NCI-H69 (cell line): ENCODE results near the gene NKIRAS1.
"Not testable (repeated sequence)": the region's sequence is repeated elsewhere in the genome, so short reads cannot be mapped to it uniquely, and the experiment has no call there.

Experiments used
- DNase-seq: peaks from one replicate; lab custom pipeline; 2025; lab: John Stamatoyannopoulos, UW

Gene NKIRAS1

GRCh38 chr3:23940775-23941174, 24.0 kb upstream of the NKIRAS1 start:
- no peak for DNase-seq

DNA sequence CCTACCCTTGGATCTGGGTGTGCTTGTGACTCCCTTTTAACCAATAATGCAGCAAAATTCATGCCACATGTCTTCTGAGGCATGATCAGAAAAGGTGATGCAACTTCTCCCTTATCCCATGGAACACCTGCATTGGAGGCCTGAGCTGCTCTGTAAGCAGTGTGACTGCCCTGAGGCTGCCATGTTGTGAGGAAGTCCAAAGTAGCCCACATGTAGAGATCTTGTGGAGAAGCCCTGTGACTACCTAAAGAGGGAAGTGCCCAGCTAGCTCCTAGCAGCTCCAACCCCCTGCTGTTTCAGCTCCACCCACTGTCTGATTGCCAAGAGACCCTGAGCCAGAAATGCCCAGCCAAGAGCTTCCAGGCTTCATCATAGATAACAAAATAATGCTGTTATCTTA, 21.9 kb upstream of the NKIRAS1 start:
- DNase-seq = peak; percentile 30

DNA sequence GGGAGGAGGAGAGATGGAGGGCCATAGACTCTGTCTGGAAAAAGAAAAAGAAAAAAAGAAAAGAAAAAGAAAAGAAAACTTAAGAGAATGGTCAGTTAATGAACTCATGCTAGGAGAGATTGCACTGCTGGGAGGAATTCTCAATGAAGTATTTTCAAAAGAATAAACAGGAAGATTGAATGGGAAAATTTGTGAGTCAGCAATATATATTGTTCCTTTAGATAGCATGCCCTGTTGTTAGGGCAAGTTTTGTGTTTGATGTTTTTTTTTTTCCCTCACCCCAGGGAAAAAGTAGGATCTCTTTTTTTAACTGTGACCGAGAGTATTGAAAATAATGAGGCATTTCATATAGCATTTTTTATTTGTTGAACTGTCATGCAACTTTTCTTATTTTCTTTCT, 20.5 kb upstream of the NKIRAS1 start:
- no peak for DNase-seq

DNA sequence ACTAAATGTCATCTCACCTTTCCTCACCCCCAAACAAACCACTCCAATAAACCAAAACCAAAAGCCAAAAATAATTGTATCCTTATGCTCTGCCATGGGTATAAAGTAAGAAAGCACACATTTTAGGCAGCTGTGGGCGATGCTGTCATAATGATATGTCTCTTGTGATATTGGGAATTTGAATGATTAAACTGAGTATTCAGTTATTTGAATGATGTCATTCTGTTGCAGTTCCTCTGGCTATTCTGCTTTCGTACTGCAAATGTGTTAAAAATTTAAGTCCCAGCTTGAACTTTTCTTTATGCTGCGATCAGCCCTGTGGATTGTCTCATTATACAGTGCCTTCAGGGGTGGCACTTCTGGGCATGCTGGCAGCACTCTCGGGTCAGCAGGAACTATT, 17.5 kb upstream of the NKIRAS1 start:
- DNase-seq = no peak

DNA sequence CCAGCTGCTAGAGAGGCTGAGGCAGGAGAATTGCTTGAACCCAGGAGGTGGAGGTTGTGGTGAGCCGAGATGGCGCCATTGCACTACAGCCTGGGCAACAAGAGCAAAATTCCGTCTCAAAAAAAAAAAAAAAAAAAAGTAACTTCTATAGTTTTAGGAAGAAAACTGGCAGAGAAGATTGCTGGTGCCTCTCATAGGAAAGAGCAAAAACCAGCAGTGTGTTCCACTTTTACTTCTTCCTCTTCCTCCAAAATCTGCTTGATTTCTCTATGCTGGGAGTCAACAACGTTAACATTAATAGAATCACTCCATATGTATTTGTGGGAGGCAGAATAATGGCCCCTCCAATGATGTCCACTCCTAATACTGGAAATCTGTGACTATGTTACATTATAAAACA, 15.8 kb upstream of the NKIRAS1 start:
- DNase-seq = no peak

DNA sequence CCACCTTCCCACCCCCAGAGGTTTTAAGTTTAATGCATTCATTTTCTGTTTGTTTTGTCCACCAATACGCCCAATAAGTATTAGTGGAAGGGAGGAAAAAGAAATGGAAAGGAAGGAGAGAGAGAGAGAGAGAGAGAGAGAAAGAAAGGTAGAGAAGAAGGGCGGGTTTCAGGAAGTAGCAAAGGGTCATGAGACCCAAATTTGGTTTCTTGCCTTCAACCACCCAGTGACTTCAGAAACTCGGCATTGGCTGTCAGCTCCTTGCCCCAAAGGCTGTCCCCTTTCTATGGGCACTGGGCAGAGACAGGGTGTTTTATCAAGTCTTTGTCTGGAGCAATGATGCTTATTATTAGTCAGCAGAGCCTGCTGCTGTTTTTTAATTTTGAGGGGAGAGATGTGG, 14.8 kb upstream of the NKIRAS1 start:
- no peak for DNase-seq

DNA sequence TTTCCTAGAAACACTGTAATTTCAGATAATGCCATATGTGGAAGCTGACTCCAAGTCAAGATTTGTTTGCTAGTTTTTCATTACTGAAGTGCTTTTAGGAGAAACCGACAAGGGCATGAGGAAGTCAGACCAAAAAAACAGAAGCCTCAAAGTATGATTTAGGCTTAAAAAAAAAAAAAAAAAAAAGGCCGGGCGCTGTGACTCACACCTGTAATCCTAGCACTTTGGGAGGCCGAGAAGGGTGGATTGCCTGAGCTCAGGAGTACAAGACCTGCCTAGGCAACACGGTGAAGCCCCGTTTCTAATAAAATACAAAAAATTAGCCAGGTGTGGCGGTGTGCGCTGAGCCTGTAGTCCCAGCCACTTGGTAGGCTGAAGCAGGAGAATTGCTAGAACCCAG, 11.7 kb upstream of the NKIRAS1 start:
- no peak for DNase-seq

GRCh38 chr3:23926736-23927135, 9.9 kb upstream of the NKIRAS1 start:
- DNase-seq = no peak

- no peak for DNase-seq
Observed at GRCh38 chr3:23926246-23926645, 9.5 kb upstream of the NKIRAS1 start.

DNA sequence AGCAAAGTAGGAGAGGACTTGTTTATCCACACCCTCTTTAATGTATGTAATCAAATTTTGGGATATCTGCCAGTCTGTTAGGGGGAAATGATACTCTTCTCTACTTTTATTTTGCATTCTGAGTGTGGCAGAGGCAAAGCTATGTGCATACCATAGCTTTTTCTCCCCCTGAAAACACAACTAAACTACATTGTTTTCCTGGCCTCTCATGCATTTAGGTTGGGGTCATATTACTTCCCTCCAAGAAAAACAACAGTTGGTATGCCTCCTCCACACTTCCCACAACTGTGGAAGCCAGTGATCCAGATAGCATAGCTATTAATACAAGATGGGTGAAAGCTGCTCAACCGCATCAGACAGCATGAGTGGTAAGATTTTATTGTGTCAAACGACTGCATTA, 7.0 kb upstream of the NKIRAS1 start:
- no peak for DNase-seq

DNA sequence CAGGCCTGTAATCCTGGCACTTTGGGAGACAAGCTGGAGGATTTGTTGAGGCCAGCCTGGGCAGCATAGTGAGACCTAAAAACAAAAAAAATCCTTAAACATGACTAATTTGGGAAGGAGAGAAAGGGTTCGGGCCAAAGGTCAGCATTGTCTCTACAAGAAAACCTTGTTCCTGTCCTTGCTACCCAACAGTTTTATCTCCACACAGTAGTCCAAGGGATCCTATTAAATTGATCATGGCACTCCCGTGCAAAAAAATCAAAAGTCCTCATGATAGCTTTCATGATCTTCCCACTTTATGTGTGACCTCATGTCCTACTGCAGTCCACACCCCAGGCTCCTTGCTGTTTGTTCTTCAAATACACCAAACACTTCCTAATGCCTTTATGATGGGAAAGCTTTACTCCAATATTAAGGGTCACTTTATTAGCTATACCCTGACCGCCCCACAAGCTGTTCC, 4.3 kb upstream of the NKIRAS1 start:
- DNase-seq = no peak

- DNase-seq = no peak
Observed at GRCh38 chr3:23920151-23920655, 3.4 kb upstream of the NKIRAS1 start.

DNA sequence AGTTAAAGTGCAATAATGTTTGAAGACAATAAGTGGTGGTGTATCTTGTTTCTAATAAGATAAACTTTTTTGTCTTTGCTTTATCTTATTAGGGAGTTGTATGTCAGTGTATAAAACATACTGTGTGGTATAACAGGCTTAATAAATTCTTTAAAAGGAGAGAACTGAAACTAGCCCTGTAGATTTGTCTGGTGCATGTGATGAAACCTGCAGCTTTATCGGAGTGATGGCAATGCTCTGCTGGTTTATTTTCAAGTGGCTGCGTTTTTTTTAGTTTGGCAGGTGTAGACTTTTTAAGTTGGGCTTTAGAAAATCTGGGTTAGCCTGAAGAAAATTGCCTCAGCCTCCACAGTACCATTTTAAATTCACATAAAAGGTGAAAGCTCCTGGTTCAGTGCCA, 2.8 kb upstream of the NKIRAS1 start:
- DNase-seq = no peak

- DNase-seq = not testable (repeated sequence)
Observed at GRCh38 chr3:23918331-23918730, 1.5 kb upstream of the NKIRAS1 start.

DNA sequence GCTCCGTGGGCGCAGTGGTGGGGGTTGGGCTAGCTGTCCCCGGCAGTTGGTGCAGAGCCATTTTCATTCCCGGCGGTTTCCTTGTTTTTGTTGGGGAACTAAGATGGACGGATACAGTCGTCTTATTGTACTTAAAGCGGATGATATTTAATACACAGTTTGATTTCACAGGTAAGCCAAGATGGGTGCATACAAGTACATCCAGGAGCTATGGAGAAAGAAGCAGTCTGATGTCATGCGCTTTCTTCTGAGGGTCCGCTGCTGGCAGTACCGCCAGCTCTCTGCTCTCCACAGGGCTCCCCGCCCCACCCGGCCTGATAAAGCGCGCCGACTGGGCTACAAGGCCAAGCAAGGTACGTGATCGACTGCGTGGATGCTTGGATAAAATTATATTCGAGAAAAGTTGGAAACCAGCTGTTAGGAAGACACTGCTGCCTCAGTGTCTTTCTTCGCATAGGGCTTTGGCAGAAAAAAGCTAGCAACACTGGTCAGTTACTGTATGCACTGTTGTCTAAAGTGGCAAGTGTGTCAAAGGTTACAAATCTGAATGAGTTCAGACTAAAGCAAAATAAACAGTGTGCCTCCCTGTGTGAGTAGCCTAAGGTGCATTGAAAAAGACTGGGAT, 1.0 kb upstream of the NKIRAS1 start:
- peak; percentile 52 for DNase-seq

- no peak for DNase-seq
Observed at GRCh38 chr3:23916152-23916885, 471 bp downstream of the NKIRAS1 start.

DNA sequence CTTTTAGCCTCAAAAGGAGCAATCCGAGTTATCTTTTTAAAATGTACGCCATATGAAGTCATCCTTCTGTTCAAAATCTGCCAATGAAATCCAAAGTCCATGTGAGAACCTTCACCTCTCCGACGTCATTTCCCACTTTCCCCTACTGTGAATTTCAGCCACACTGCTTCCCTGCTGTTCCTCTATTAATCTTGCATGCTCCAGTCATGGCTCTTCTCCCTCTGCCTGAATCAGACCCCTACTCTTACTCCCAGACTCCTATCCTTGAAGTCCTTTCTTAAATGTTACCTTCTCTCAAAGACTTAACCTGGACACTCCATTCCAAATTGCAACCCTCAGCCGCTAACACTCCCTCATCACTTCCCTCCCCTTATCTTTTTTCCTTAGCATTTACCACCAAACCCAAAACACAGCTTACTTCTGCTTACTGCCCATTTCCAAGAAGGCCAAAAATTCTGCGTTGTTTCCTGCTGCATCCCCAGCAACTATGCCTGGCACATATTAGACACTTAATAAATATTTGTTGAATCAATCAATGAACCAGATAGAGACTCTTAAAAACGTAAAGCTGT, 1.2 kb downstream of the NKIRAS1 start:
- DNase-seq = peak; percentile 63

DNA sequence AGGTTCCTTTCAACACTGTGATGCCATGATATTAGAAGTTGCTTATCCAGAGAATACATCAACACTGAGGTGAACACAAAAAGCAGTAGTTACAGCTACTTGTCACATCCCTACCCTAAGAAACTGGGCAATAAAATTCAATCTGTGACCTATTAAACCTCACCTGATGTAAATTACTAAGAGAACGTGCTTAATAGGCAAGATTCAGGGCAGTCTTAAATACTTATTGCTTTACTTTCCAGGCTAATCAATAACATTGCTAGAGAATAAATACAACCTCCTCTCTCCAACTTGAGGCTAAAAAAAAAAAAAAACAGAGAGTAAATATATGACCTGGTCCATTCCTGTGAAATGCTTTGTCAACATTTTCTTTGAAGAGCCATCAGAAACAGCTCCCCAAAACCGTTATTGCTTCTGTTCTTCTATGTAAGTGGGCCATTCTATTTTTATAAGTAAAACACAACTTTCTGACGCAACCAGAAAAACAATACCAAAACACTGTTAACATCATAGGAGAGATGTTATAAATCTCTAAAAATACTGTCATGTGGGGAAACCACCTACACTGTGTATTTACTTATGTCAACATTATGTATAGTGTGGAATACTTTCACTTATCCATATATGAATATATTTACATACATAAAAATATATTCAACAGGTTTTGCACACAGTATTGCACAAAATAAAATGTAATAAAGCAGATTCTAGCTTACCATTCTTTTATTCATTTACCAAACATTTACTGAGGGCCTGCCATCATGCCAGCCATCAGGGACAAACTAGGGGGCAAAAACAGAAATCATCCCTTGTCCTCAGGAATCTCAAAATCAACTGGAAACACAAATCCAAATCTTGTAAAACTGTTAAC, 2.7 kb downstream of the NKIRAS1 start:
- no peak for DNase-seq

DNA sequence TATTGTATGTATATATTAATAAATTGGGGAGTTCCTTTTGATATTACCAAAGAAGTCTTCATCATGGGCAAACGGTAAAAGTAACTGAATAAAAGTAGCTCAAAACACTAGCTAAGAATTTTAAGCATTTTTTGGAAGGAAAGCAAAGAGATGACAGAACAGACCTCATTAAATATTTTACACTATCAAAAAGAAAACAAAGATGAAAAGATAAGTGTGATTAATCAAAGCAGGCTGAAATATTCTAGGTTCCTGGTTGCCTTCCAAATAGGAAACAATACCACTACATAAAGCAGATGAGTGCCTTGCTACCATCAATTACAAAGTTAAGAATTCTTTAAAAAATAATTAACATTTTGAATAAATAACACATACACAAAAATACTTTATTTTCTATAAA, 3.6 kb downstream of the NKIRAS1 start:
- DNase-seq = no peak

- not testable (repeated sequence) for DNase-seq
Observed at GRCh38 chr3:23912335-23912734, 4.5 kb downstream of the NKIRAS1 start.

DNA sequence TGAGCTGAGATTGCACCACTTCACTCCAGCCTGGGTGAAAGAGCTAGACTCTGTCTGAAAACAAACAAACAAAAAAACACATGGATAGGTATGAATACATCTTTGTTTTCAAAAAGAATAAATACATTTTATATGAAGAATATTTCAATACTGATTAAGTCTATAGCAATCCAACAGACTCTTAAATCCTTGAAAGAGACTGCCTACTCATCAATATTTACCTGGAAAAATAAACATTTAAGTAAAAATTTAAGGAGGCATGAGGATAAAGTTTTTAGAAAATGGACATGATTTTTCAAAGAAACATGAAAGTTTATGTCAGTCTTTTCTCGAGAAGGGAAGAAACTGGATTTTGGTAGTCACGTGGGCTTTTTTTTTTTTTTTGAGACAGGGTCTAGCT, 5.4 kb downstream of the NKIRAS1 start:
- DNase-seq = no peak

DNA sequence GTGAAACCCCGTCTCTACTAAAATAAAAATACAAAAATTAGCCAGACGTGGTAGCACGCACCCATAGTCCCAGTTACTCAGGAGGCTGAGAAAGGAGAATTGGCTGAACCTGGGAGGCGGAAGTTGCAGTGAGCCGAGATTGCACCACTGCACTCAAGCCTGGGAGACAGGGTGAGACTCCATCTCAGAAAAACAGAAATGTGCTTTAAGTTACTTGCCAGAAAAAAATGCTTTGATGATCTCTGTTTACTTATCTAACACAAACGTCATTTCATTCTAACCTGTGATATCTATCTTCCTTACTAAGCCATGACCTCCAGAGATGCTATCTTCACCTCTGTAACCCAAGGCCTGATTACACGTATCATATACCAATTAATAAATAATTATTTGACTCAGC, 7.4 kb downstream of the NKIRAS1 start:
- no peak for DNase-seq
